Measurements from ENCODE around the gene IFNA8.
"Not testable (repeated sequence)": the region's sequence is repeated elsewhere in the genome, so short reads cannot be mapped to it uniquely, and the experiment has no call there.

IFNA8 gene

DNA sequence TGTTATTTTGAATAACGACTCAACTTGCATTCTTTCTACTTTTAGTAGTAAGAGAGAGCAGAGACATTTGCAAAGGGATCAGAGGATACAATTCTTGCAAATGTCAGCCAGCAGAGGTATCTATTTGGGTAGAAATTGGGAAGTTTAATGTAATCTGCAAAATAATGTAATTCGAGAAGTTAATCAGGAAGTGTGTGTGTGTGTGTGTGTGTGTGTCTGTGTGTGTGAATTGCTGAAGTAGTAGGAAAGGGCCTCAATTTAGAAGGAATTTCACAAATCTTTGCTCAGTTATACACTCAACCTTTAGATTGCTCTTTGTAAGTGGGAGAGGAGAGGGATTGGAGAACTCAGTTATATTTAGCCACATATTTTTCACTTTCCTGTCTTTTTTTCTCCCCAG lies 20.3 kb downstream of the IFNA8 start:
- DNase-seq (ENCODE audit: low read depth) = no peak

DNA sequence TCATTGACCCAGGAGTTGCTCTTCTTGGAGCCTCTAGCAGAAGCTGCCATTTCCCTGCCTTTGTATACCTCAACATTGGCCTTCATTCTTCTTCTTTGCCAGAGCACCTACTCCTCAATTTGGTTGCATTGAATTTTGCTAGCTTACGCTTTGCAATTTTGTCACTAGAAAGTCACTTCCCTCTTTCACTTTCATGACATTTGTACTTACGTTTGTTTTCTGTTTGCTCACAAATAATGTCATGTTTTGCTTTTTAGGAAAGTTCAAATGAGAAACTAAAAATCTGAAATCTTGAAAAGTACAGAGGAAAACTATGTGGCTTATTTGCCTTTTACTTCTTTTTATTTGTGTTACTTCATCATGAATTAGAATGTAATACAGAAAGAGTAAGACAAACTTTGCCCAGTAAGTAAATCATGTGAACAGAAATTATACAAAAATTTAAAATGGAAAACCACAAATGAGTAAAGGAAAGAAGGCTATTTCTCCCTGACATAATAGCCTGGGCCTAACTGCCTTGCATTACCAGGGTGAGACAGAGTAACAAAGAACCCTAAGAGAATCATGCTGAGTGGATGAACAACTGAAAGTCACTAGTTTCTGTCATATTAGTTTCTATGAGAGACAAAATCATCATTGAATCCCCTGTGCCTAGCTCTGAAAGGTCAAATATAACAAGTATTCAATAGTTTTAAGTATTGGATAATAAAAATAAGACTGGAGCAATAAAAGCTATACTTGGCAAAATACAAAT lies 23.9 kb downstream of the IFNA8 start:
- no peak for DNase-seq (ENCODE audit: low read depth)

DNA sequence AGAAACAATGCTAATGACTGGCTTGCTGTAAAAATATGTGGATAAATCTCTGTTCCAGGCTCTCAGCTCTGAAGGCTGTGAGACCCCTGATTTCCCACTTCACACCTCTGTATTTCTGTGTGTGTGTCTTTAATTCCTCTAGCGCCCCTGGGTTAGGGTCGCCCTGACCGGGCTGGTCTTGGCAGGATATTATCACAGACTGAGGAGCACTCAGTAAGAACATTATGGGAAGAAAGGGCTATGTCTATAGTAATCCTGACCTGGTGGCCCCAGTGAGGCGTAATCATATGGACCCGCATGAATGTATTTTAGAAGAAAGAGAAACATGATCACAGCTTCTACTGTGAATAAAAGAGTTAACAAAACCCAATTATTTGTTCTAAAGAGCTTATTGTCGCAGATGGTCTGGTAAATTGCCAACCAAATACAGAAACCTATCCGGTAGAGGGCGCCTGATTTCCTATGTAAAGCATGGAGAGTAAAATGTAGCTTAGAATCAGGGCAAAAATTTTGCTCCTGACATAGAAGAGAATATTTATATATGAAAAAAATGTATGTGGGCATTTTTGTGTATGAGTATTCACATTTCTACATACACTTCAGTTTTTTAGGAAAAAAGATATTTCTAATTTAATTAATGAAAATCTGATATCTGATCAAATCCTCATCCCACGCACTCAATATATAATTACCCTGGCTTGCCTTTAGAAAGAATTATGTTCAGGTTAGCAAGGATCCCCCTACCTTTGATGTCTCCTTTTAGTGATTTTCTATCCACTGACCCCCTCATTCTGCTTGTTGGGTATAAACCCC lies 25.5 kb downstream of the IFNA8 start:
- peak; percentile 26 for DNase-seq (ENCODE audit: low read depth)

DNA sequence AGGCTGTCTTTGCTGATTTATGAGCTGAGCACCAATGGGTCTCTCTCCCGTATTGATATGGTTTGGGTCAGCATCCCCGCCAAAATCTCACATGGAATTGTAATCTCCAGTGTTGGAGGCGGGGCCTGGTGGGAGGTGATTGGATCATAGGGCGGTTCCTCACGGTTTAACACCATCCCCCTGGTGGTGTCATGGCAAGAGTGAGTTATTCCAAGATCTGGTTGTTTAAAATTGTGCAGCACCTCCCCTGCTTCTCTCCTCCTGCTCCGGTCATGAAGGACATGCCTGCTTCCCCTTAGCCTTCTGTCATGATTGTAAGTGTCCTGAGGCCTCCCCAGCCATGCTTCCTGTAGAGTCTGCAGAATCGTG lies 26.1 kb downstream of the IFNA8 start:
- DNase-seq (ENCODE audit: low read depth) = not testable (repeated sequence)

DNA sequence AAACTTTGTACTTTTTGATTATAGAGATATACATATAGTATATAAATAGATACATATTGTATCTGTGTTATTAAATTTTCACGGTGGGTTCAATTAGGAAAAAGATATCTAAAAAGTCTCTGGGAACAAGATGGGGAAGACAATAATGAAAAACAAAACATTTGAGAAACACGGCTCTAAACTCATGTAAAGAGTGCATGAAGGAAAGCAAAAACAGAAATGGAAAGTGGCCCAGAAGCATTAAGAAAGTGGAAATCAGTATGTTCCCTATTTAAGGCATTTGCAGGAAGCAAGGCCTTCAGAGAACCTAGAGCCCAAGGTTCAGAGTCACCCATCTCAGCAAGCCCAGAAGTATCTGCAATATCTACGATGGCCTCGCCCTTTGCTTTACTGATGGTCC lies 31.2 kb downstream of the IFNA8 start, which contains the start of gene IFNA1:
TSS of gene IFNA1 (plus strand) at position 301 of the 400 bp plus-strand sequence. CDS start at position 370, 69 bp downstream.
- DNase-seq (ENCODE audit: low read depth) = no peak

DNA sequence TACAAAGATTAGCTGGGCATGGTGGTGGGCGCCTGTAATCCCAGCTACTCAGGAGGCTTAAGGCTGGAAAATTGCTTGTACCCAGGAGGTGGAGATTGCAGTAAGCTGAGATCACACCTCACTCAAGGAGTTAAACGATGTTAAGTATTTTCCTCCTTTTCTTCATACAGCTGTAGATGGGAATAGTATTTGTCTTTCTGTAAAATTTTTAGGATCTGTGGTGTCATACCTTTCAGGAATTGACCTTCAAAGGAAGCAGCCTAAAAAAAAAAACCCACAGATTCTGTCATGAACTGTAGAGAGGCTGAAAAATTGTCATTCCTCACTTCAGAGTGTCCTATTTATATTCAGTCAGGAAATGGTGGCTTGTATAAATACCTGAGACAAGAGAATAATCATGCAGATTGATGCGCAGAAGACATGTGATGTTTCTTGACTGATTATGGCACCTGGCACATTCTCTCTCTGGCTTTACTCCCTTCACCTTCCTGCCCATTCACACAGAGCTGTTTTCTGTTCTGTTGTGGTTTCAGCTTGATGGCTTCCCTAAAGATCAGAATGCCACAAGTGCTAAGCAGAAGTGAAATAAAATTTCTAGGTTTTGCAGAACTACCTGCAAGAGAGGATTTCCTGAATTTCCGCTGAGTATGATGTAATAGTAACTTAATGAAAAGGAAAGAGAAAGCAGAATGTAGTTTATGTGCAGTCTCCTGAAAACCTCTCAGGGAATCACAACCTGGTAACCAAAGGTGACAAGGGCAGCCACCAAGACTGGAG lies 35.1 kb downstream of the IFNA8 start:
- no peak for DNase-seq (ENCODE audit: low read depth)

DNA sequence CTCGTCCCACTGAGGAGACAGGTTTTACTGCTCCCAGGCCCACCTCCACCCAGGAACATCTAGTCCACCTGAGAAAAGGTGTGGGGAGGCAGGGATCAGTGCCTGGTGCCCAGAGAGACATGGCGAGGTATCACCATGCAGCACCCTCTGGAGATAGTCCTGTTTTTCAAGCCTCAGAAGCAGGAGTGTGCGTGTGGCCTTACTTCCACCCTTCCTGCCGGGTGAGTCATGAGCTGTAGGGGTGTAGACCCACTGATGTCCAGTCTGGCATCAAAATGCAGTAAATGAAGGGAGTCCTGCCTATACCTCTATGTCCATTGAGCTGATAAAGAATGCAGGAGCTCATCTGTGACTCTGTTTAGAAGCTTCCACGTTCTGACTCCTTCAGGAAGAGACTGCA lies 40.4 kb downstream of the IFNA8 start:
- not testable (repeated sequence) for DNase-seq (ENCODE audit: low read depth)

DNA sequence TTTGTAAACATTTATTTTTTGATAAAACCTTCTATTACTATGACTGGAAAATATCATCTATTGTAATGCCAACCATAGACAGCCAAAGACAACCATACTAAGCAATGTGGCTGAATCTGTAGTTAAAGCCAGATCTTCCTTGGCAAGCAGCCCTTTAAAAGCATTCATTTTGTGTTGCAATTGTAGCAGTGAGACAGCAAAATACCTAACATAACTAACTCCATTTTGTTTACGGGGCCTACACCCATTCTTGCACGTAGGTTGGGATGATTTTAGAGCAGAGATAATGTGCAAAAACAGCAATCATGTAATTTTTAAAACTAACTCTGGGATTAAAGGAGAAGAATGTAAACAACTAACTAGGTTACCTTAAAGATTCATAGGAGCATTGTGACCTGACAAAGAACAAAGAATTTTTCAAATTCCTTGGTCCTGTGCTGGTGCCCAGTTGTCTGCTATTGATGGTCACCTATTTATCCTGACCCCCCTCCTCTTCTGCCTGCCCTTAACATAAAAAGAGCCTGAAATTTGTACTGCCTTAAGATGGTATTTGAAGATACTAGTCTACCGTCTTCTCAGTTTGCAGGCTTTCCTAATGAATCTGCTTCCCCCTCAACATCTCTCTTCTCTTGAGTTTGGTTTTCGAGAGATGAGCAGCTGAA lies 41.9 kb downstream of the IFNA8 start:
- DNase-seq (ENCODE audit: low read depth) = no peak

DNA sequence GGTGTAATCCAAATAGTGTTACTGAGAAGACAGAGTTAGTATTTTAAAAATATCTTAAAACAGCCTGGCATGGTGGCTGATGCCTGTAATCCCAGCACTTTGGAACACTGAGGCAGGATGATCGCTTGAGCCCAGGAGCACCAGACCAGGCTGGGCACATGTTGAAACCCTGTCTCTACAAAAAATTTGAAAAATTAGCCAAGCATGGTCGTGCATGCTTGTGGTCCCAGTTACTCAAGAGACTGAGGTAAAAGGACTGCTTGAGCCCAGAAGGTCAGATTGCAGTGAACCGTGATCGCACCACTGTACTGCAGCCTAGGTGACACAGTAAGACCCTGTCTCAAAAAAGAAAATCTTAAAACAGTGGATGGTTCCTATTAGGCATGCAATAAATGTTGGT lies 43.8 kb downstream of the IFNA8 start:
- DNase-seq (ENCODE audit: low read depth) = no peak

DNA sequence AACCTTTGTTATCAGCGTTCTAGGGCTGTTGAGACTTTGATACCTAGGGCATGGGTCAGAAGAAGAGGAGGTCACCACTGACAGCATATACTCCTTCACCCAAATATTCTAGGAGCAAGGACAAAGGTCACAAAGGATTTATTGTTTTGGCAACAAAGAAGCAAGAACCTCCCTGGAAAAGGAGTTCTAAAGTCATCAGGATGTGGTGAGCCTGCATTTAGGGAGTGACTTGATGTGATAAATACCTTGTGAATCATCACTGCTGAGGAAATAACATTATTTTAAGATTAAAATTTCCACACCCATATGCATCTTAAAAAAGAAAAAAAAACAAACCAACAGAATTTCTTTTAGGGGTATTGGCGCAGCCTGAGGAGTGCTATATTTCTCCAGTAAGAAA lies 45.2 kb downstream of the IFNA8 start:
- DNase-seq (ENCODE audit: low read depth) = peak; percentile 14

DNA sequence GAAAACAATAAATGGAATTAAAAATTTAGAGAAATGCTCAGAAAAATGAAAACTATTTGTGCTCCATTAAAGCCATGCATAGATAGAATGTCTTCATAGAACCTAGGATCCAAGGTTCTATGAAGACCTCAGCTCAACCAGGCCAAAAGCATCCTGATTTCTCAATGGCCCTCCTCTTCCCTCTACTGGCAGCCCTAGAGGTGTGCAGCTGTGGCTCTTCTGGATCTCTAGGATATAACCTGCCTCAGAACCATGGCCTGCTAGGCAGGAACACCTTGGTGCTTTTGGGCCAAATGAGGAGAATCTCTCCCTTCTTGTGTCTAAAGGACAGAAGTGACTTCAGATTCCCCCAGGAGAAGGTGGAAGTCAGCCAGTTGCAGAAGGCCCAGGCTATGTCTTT lies 46.4 kb downstream of the IFNA8 start:
- peak; percentile 2 for DNase-seq (ENCODE audit: low read depth)
